ENCODE data around the gene ROBO3.

GRCh38 chr11:124837491-124837856, 27.8 kb upstream of the ROBO3 start:
- TF ChIP-seq CTCF (IDR thresholded peaks at IDR 0.05; ENCODE audit: control extremely low read depth in 1 of 3, insufficient read depth in 1 of 3, low read depth in 1 of 3, low read length in 3 of 3): peak in 2 of 3 experiments; percentile 71 to 74; a peak in 3 of 4 replicates
- TF ChIP-seq JUN (IDR thresholded peaks at IDR 0.05; ENCODE audit: low read depth, low read length): no peak
- TF ChIP-seq SIX5 (IDR thresholded peaks at IDR 0.05; ENCODE audit: low read depth, low read length): no peak
- TF ChIP-seq CHD2 (IDR thresholded peaks at IDR 0.05; ENCODE audit: low read length): no peak
- TF ChIP-seq RAD21 (IDR thresholded peaks at IDR 0.05 in 1 of 2, conservative IDR thresholded peaks at IDR 0.05 in 1 of 2; ENCODE audit: low read depth in 2 of 2, low read length in 2 of 2): peak; percentile 58 to 69
- TF ChIP-seq, protein P1, sequence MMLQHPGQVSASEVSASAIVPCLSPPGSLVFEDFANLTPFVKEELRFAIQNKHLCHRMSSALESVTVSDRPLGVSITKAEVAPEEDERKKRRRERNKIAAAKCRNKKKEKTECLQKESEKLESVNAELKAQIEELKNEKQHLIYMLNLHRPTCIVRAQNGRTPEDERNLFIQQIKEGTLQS (IDR thresholded peaks at IDR 0.05; ENCODE audit: insufficient read depth, low read depth, low read length): no peak
- TF ChIP-seq SIN3A (conservative IDR thresholded peaks at IDR 0.05 in 1 of 2, IDR thresholded peaks at IDR 0.05 in 1 of 2; ENCODE audit: low read depth in 1 of 2, low read length in 2 of 2): no peak
- TF ChIP-seq EP300 (IDR thresholded peaks at IDR 0.05; ENCODE audit: borderline replicate concordance in 1 of 2, low read depth in 2 of 2, low read length in 2 of 2): no peak

All from H1 (cell line).